Activated CD4-positive, alpha-beta T cell treated with anti-CD3 and anti-CD28 coated beads, Interleukin-10, Interleukin-2, amounts not matched to agents 100 ng/mL and 50 ng/mL, durations not matched to agents 16 hours and 8 hours (primary cell): ENCODE results near the gene SENP6.
"Not testable (repeated sequence)": the region's sequence is repeated elsewhere in the genome, so short reads cannot be mapped to it uniquely, and the experiment has no call there.

Source experiments
- DNase-seq: peaks from one replicate; pipeline ENCODE4 v3.0.0-alpha.2; 2020

Gene SENP6

GRCh38 chr6:75608956-75609533, 7.4 kb downstream of the SENP6 start:
- no peak for DNase-seq

- DNase-seq, result no peak
Observed at GRCh38 chr6:75609639-75610590, 8.2 kb downstream of the SENP6 start.

- no peak for DNase-seq
Observed at GRCh38 chr6:75611011-75611701, 9.5 kb downstream of the SENP6 start.

GRCh38 chr6:75611702-75612375, 10.2 kb downstream of the SENP6 start:
- peak; percentile 62 for DNase-seq

GRCh38 chr6:75612434-75612833, 10.8 kb downstream of the SENP6 start:
- peak; percentile 28 for DNase-seq

GRCh38 chr6:75613056-75613501, 11.4 kb downstream of the SENP6 start:
- DNase-seq, result no peak

GRCh38 chr6:75618437-75618836, 16.8 kb downstream of the SENP6 start:
- no peak for DNase-seq

- DNase-seq, result no peak
Observed at GRCh38 chr6:75619230-75619899, 17.7 kb downstream of the SENP6 start.

GRCh38 chr6:75620381-75621304, 19.0 kb downstream of the SENP6 start:
- DNase-seq, result no peak

GRCh38 chr6:75621846-75622245, 20.2 kb downstream of the SENP6 start:
- DNase-seq, result no peak

- DNase-seq, result no peak
Observed at GRCh38 chr6:75623491-75623890, 21.8 kb downstream of the SENP6 start.

- no peak for DNase-seq
Observed at GRCh38 chr6:75624335-75624734, 22.7 kb downstream of the SENP6 start.

- no peak for DNase-seq
Observed at GRCh38 chr6:75624988-75625387, 23.3 kb downstream of the SENP6 start.

GRCh38 chr6:75626561-75626960, 24.9 kb downstream of the SENP6 start:
- no peak for DNase-seq

- DNase-seq, result not testable (repeated sequence)
Observed at GRCh38 chr6:75627708-75628107, 26.0 kb downstream of the SENP6 start.

GRCh38 chr6:75631859-75632635, 30.4 kb downstream of the SENP6 start:
- no peak for DNase-seq

GRCh38 chr6:75633045-75633444, 31.4 kb downstream of the SENP6 start:
- no peak for DNase-seq

GRCh38 chr6:75642311-75642710, 40.6 kb downstream of the SENP6 start:
- no peak for DNase-seq

GRCh38 chr6:75643173-75643572, 41.5 kb downstream of the SENP6 start:
- no peak for DNase-seq

GRCh38 chr6:75656479-75656878, 54.8 kb downstream of the SENP6 start:
- DNase-seq, result no peak
